Activated naive CD4-positive, alpha-beta T cell treated with anti-CD3 and anti-CD28 coated beads, Interleukin-2, amount 50 U/mL, for 24 hours (primary cell): ENCODE measurements around the gene ADAMTSL5.
"Not testable (repeated sequence)": the region's sequence is repeated elsewhere in the genome, so short reads cannot be mapped to it uniquely, and the experiment has no call there.

Experiments used
- H3K27ac Mint-ChIP-seq: one replicate; pipeline ENCODE4 v1.8.0; 2021; ENCODE audit warnings: mild to moderate bottlenecking, mixed read lengths
- H3K27me3 Mint-ChIP-seq: one replicate; pipeline ENCODE4 v1.8.0; 2021; ENCODE audit warnings: mixed read lengths
- H3K36me3 Mint-ChIP-seq: one replicate; pipeline ENCODE4 v1.8.0; 2021; ENCODE audit warnings: mixed read lengths
- H3K4me1 Mint-ChIP-seq: one replicate; pipeline ENCODE4 v1.8.0; 2021; ENCODE audit warnings: mixed read lengths
- H3K4me3 Mint-ChIP-seq: one replicate; pipeline ENCODE4 v1.8.0; 2021; ENCODE audit warnings: mild to moderate bottlenecking, mixed read lengths
- H3K9me3 Mint-ChIP-seq: one replicate; pipeline ENCODE4 v1.8.0; 2021; ENCODE audit warnings: mixed read lengths

Gene ADAMTSL5

GRCh38 chr19:1512671-1513498 is at the start of gene ADAMTSL5:
ADAMTSL5 (minus strand) TSS chr19:1513019; CDS start chr19:1510943, 2,076 bp downstream.
- no peaks in the 10 kb centered on the region for H3K27me3 Mint-ChIP-seq
- H3K27ac Mint-ChIP-seq = peak within 1 kb of the TSS; percentile 55
- H3K9me3 Mint-ChIP-seq = no peaks in the 10 kb centered on the region
- peak within 1 kb of the TSS; percentile 76 for H3K4me3 Mint-ChIP-seq
- no peaks in the 10 kb centered on the region for H3K36me3 Mint-ChIP-seq
- peaks cover 11% of the 10 kb centered on the region for H3K4me1 Mint-ChIP-seq

GRCh38 chr19:1561236-1561842 is 48.5 kb upstream of the ADAMTSL5 start:
- Mint-ChIP-seq H3K4me1 (no peaks in the 10 kb centered on the region), H3K27ac (no peak overlapping the region)

GRCh38 chr19:1560286-1560882 is 47.6 kb upstream of the ADAMTSL5 start:
- Mint-ChIP-seq H3K27ac (no peak overlapping the region), H3K4me3 (no peak overlapping the region), H3K9me3 (no peaks in the 10 kb centered on the region), H3K36me3 (no peaks in the 10 kb centered on the region), H3K27me3 (no peaks in the 10 kb centered on the region), H3K4me1 (no peaks in the 10 kb centered on the region)

More at GRCh38 chr19:1561236-1561842, 48.5 kb upstream of the ADAMTSL5 start:
- no peaks in the 10 kb centered on the region for H3K27me3 Mint-ChIP-seq
- H3K4me3 Mint-ChIP-seq = no peak overlapping the region
- no peaks in the 10 kb centered on the region for H3K36me3 Mint-ChIP-seq
- H3K9me3 Mint-ChIP-seq = no peaks in the 10 kb centered on the region

GRCh38 chr19:1558552-1558951 is 45.7 kb upstream of the ADAMTSL5 start:
- Mint-ChIP-seq H3K4me1 (no peaks in the 10 kb centered on the region), H3K27ac (no peak overlapping the region), H3K4me3 (no peak overlapping the region), H3K27me3 (no peaks in the 10 kb centered on the region), H3K9me3 (no peaks in the 10 kb centered on the region), H3K36me3 (no peaks in the 10 kb centered on the region)

GRCh38 chr19:1556390-1557070 is 43.7 kb upstream of the ADAMTSL5 start:
- no peaks in the 10 kb centered on the region for H3K4me1 Mint-ChIP-seq
- H3K27ac Mint-ChIP-seq = no peak overlapping the region
- H3K27me3 Mint-ChIP-seq = no peaks in the 10 kb centered on the region
- no peaks in the 10 kb centered on the region for H3K9me3 Mint-ChIP-seq
- H3K4me3 Mint-ChIP-seq = no peak overlapping the region
- H3K36me3 Mint-ChIP-seq = no peaks in the 10 kb centered on the region

GRCh38 chr19:1555487-1556389 is 42.9 kb upstream of the ADAMTSL5 start:
- Mint-ChIP-seq H3K27ac (no peak overlapping the region), H3K27me3 (no peaks in the 10 kb centered on the region), H3K36me3 (no peaks in the 10 kb centered on the region), H3K9me3 (no peaks in the 10 kb centered on the region), H3K4me1 (no peaks in the 10 kb centered on the region), H3K4me3 (no peak overlapping the region)

GRCh38 chr19:1554968-1555367 is 42.1 kb upstream of the ADAMTSL5 start:
- H3K4me3 Mint-ChIP-seq = no peak overlapping the region
- no peaks in the 10 kb centered on the region for H3K27me3 Mint-ChIP-seq
- H3K9me3 Mint-ChIP-seq = no peaks in the 10 kb centered on the region
- H3K27ac Mint-ChIP-seq = no peak overlapping the region
- H3K4me1 Mint-ChIP-seq = no peaks in the 10 kb centered on the region
- H3K36me3 Mint-ChIP-seq = no peaks in the 10 kb centered on the region

- H3K9me3 Mint-ChIP-seq = no peaks in the 10 kb centered on the region
- no peak overlapping the region for H3K4me3 Mint-ChIP-seq
- no peak overlapping the region for H3K27ac Mint-ChIP-seq
- no peaks in the 10 kb centered on the region for H3K36me3 Mint-ChIP-seq
- no peaks in the 10 kb centered on the region for H3K27me3 Mint-ChIP-seq
- H3K4me1 Mint-ChIP-seq = no peaks in the 10 kb centered on the region
Measured at GRCh38 chr19:1553415-1553814, 40.6 kb upstream of the ADAMTSL5 start.

GRCh38 chr19:1551068-1552040 is 38.5 kb upstream of the ADAMTSL5 start:
- Mint-ChIP-seq H3K27me3 (peaks cover 3% of the 10 kb centered on the region), H3K4me1 (peaks cover under 1% of the 10 kb centered on the region), H3K4me3 (no peak overlapping the region), H3K36me3 (no peaks in the 10 kb centered on the region), H3K9me3 (no peaks in the 10 kb centered on the region), H3K27ac (no peak overlapping the region)

- Mint-ChIP-seq H3K36me3 (no peaks in the 10 kb centered on the region), H3K27ac (no peak overlapping the region), H3K4me3 (no peak overlapping the region), H3K9me3 (no peaks in the 10 kb centered on the region), H3K4me1 (peaks cover 4% of the 10 kb centered on the region), H3K27me3 (peaks cover 7% of the 10 kb centered on the region)
Measured at GRCh38 chr19:1549332-1549945, 36.6 kb upstream of the ADAMTSL5 start.

GRCh38 chr19:1540365-1540925 is 27.6 kb upstream of the ADAMTSL5 start:
- Mint-ChIP-seq H3K9me3 (no peaks in the 10 kb centered on the region), H3K36me3 (no peaks in the 10 kb centered on the region), H3K27ac (no peak overlapping the region), H3K27me3 (peaks cover 11% of the 10 kb centered on the region), H3K4me3 (no peak overlapping the region), H3K4me1 (no peaks in the 10 kb centered on the region)

- H3K27ac Mint-ChIP-seq, H3K4me1 Mint-ChIP-seq, H3K4me3 Mint-ChIP-seq, H3K36me3 Mint-ChIP-seq, H3K9me3 Mint-ChIP-seq: not testable (repeated sequence)
- H3K27me3 Mint-ChIP-seq = peaks cover 13% of the 10 kb centered on the region
Measured at GRCh38 chr19:1539749-1540148, 26.9 kb upstream of the ADAMTSL5 start.

GRCh38 chr19:1538978-1539377 is 26.2 kb upstream of the ADAMTSL5 start:
- H3K9me3 Mint-ChIP-seq = no peaks in the 10 kb centered on the region
- H3K27ac Mint-ChIP-seq = no peak overlapping the region
- no peaks in the 10 kb centered on the region for H3K4me1 Mint-ChIP-seq
- no peak overlapping the region for H3K4me3 Mint-ChIP-seq
- peaks cover 13% of the 10 kb centered on the region for H3K27me3 Mint-ChIP-seq
- H3K36me3 Mint-ChIP-seq = no peaks in the 10 kb centered on the region
